PC-3 (cell line): ENCODE measurements around the gene ESR1. TPM values are rescaled to one million over a fixed set of nuclear protein-coding genes. Genes with fewer than 3 reads are reported as not detected.

Source experiments
- ATAC-seq: fragments of 200-7000 bp; cut with Tn5 transposase; 2 replicates; pipeline ENCODE4 v1.9.1; 2020; ENCODE audit warnings: mild to moderate bottlenecking, moderate library complexity
- BruUV-seq: library from RNA; stranded (reverse); fragments of 400-500 nt; replicated peaks from 2 replicates; lab custom pipeline; 2021; lab: Mats Ljungman, UMichigan
- CTCF ChIA-PET: fragments of 300-600 bp; sonication (Branson Sonifier 250); formaldehyde crosslinking; loops from one replicate; lab custom pipeline; 2022; ENCODE audit warnings: antibody characterized with exemption; lab: Charles Lee
- POLR2A ChIA-PET: fragments of 300-600 bp; sonication (Branson Sonifier 250); formaldehyde crosslinking; loops from one replicate; lab custom pipeline; 2022; ENCODE audit warnings: antibody characterized with exemption; ENCODE audit not compliant: unreplicated experiment; lab: Charles Lee
- DNase-seq: peaks from one replicate; pipeline ENCODE4 v3.0.0-alpha.2; 2015
- H2AFZ ChIP-seq: fragments of 300-600 bp; sonication (generic); 2 replicates; pipeline ENCODE4 v1.6.0; 2016; ENCODE audit warnings: antibody characterized with exemption, low read length
- H3F3A ChIP-seq: fragments of 300-600 bp; sonication (generic); one replicate; pipeline ENCODE4 v1.6.0; 2017; ENCODE audit warnings: antibody characterized with exemption, low read length, control low read depth, mild to moderate bottlenecking; ENCODE audit not compliant: unreplicated experiment
- H3K27ac ChIP-seq: fragments of 300-600 bp; sonication (generic); 2 replicates; pipeline ENCODE4 v1.5.1; 2016; ENCODE audit warnings: mild to moderate bottlenecking, low read length
- H3K27me3 ChIP-seq: fragments of 300-600 bp; sonication (generic); 2 replicates; pipeline ENCODE4 v1.6.1; 2016; ENCODE audit warnings: low read length, mixed read lengths
- H3K36me3 ChIP-seq: fragments of 300-600 bp; sonication (generic); 2 replicates; pipeline ENCODE4 v1.6.1; 2016; ENCODE audit warnings: low read depth, mixed run types, low read length, mixed read lengths
- H3K4me1 ChIP-seq: fragments of 300-600 bp; sonication (generic); 2 replicates; pipeline ENCODE4 v1.5.1; 2016; ENCODE audit warnings: low read length; ENCODE audit not compliant: insufficient read depth
- H3K4me2 ChIP-seq: fragments of 300-600 bp; sonication (generic); 2 replicates; pipeline ENCODE4 v1.6.0; 2016; ENCODE audit warnings: low read length
- H3K4me3 ChIP-seq: fragments of 300-600 bp; sonication (generic); 2 replicates; pipeline ENCODE4 v1.5.1; 2016; ENCODE audit warnings: mild to moderate bottlenecking, low read length, mixed read lengths
- H3K79me2 ChIP-seq: fragments of 300-600 bp; sonication (generic); 2 replicates; pipeline ENCODE4 v1.6.1; 2017; ENCODE audit warnings: low read length, mixed read lengths
- H3K9ac ChIP-seq: fragments of 300-600 bp; sonication (generic); 2 replicates; pipeline ENCODE4 v1.6.0; 2016; ENCODE audit warnings: mild to moderate bottlenecking, low read length
- H3K9me2 ChIP-seq: fragments of 300-600 bp; sonication (generic); replicated peaks from 2 replicates; pipeline ENCODE4 v1.6.1; 2016; ENCODE audit warnings: mixed run types, low read length, mixed read lengths
- H3K9me3 ChIP-seq: fragments of 300-600 bp; sonication (generic); 2 replicates; pipeline ENCODE4 v1.6.1; 2016; ENCODE audit warnings: low read length, mixed read lengths
- H4K20me1 ChIP-seq: fragments of 300-600 bp; sonication (generic); 2 replicates; pipeline ENCODE4 v1.6.1; 2016; ENCODE audit warnings: low read length, mixed read lengths
- EZH2 ChIP-seq: fragments of 300-600 bp; sonication (generic); IDR thresholded peaks from one replicate; pipeline ENCODE4 v1.6.1; 2017; ENCODE audit warnings: antibody characterized with exemption, mild to moderate bottlenecking, low read length; ENCODE audit not compliant: unreplicated experiment
- EZH2phosphoT487 ChIP-seq: fragments of 300-600 bp; sonication (generic); IDR thresholded peaks from 2 replicates; pipeline ENCODE4 v1.6.1; 2018; ENCODE audit warnings: mild to moderate bottlenecking, antibody characterized with exemption, low read length, borderline replicate concordance
- intact Hi-C: fragments of 100-400 bp; cut with micrococcal nuclease; formaldehyde crosslinking; loops from 2 replicates; pipeline ENCODE4 v1.9.0; 2023
- total RNA-seq: library from RNA; depleted of rRNA; stranded (reverse); fragments of >200 nt; gene quantifications from 2 replicates; pipeline ENCODE4 v1.2.3, GENCODE V29; 2014
- TF ChIP-seq, protein P1 (sequence below): fragments of 300-600 bp; sonication (generic); conservative IDR thresholded peaks from 2 replicates; pipeline ENCODE4 v1.5.1; 2017; ENCODE audit warnings: antibody characterized with exemption, low read depth, mild to moderate bottlenecking, low read length

The ESR1 gene
- total RNA-seq, 1 experiment from 2014 or later, result 5.9 TPM

DNA sequence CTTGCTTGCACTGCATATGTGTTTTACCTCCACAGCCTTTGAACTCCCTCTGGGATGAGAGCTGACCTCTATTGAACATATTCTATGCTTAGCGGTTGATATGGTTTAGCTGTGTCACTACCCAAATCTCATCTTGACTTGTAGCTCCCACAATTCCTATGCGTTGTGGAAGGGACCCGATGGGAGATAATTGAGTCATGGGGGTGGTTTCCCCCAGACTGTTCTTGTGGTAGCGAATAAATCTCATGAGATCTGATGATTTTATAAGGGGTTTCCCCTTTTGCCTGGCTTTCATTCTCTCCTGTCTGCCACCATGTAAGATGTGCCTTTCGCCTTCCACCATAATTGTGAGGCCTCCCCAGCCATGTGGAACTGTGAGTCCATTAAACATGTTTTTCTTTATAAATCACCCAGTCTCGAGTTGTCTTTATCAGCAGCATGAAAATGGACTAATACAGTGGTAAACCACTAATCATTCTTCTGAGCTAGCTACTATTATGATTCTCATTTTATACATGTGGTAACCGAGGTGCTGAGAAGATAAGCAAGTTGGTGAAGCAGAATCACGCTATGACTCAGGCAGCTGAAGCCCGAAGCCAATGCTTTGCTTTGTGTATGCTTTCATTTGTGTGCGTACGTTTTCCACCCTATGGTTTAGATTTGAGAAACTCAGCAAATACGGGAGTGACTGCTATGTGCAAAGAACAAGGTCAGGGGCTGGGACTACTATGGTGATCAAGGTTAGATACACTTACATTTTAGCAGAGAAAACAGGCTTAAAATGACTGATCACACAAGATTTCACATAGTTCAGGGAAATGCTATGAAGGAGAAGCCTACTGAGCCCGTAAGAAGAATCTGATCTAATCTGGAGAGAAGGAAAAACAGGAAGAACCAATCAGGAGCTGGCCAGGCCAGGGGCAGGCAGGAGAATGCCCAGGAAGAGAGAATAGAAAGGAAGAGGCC, 363.5 kb downstream of the ESR1 start:
- intact Hi-C loops, result no loop called here
- no peaks in the 10 kb centered on the region for H3K9me2 ChIP-seq
- H3K27ac ChIP-seq, result no peak overlapping the region
- peaks cover 16% of the 10 kb centered on the region for H3K4me1 ChIP-seq
- no peak overlapping the region for H3K4me3 ChIP-seq
- H3K36me3 ChIP-seq, result no peaks in the 10 kb centered on the region
- no peaks in the 10 kb centered on the region for H3K27me3 ChIP-seq
- no peak overlapping the region for H3K4me2 ChIP-seq
- no peaks in the 10 kb centered on the region for H3K79me2 ChIP-seq
- no peaks in the 10 kb centered on the region for H3K9me3 ChIP-seq
- ATAC-seq (no peak), DNase-seq (no peak)
- no peak overlapping the region for H3K9ac ChIP-seq
- no peaks in the 10 kb centered on the region for H4K20me1 ChIP-seq
- H3F3A ChIP-seq, result no peaks in the 10 kb centered on the region
- CTCF ChIA-PET, result no interaction called here
- TF ChIP-seq, protein P1, sequence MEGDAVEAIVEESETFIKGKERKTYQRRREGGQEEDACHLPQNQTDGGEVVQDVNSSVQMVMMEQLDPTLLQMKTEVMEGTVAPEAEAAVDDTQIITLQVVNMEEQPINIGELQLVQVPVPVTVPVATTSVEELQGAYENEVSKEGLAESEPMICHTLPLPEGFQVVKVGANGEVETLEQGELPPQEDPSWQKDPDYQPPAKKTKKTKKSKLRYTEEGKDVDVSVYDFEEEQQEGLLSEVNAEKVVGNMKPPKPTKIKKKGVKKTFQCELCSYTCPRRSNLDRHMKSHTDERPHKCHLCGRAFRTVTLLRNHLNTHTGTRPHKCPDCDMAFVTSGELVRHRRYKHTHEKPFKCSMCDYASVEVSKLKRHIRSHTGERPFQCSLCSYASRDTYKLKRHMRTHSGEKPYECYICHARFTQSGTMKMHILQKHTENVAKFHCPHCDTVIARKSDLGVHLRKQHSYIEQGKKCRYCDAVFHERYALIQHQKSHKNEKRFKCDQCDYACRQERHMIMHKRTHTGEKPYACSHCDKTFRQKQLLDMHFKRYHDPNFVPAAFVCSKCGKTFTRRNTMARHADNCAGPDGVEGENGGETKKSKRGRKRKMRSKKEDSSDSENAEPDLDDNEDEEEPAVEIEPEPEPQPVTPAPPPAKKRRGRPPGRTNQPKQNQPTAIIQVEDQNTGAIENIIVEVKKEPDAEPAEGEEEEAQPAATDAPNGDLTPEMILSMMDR, result no peak
- TF ChIP-seq EZH2phosphoT487, result no peak
- TF ChIP-seq EZH2, result no peak
- H2AFZ ChIP-seq, result no peak overlapping the region
- POLR2A ChIA-PET, result no interaction called here
- BruUV-seq, result no TSS peak

DNA sequence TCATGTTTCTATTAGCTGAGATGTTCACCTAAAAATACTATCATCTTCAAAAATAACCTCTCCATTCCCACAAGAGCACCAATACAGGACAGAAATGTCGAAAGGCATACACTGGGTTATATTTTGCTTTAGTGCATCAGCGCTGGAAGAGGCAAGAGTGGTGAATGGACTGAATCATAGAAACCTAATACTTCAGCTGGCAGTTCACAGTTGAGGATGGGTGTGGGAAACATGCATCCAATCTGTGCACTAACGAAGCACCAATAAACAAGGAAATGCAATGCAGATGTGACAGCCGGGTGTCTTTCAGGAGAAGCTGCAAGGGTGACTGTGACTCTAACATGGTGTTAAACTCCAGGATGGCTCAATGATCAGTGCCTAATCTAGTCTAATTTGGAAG, 365.8 kb downstream of the ESR1 start:
- no peak for DNase-seq
- H3K4me2 ChIP-seq, result peak overlapping the region; percentile 30
- H2AFZ ChIP-seq, result no peak overlapping the region
- peaks cover 16% of the 10 kb centered on the region for H3K4me1 ChIP-seq
- BruUV-seq, result no TSS peak
- H3K9ac ChIP-seq, result no peak overlapping the region
- H3K9me3 ChIP-seq, result no peaks in the 10 kb centered on the region
- no peak overlapping the region for H3K4me3 ChIP-seq
- H3K9me2 ChIP-seq, result no peaks in the 10 kb centered on the region
- H3K79me2 ChIP-seq, result no peaks in the 10 kb centered on the region
- ATAC-seq, result no peak
- H4K20me1 ChIP-seq, result no peaks in the 10 kb centered on the region
- intact Hi-C loops, result no loop called here
- CTCF ChIA-PET, result no interaction called here
- POLR2A ChIA-PET, result no interaction called here
- TF ChIP-seq, protein P1, result no peak
- TF ChIP-seq EZH2phosphoT487 (no peak), EZH2 (no peak)
- no peaks in the 10 kb centered on the region for H3K36me3 ChIP-seq
- H3F3A ChIP-seq, result no peaks in the 10 kb centered on the region
- no peak overlapping the region for H3K27ac ChIP-seq
- H3K27me3 ChIP-seq, result no peaks in the 10 kb centered on the region

DNA sequence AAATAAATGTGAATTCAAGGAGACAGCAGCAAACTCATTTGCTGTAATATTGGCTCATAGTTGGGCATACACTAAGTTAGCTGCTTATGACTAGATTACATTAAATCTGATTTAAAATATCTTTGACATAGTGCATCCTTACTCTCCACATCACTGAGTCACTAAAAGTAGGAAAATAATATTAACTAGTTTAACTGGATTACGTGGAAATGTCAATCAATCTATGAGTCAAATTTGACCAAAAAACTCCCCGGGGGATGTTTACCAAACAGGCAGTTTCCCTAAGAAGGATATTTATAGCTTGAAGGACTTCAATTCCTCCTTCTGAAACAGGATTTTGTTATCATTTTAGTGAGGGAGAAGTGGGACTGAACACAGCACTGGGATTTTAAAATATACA, 366.5 kb downstream of the ESR1 start:
- no peak overlapping the region for H3K4me3 ChIP-seq
- peak overlapping the region; percentile 64 for H3K27ac ChIP-seq
- H3F3A ChIP-seq, result no peaks in the 10 kb centered on the region
- BruUV-seq, result no TSS peak
- ChIA-PET CTCF (interaction anchor here (0.7 kb wide), 1 partner anchor 525 kb away, joined by 4 read pairs; no protein-coding TSS in a partner anchor), POLR2A (no interaction called here)
- no peak overlapping the region for H3K9ac ChIP-seq
- no peaks in the 10 kb centered on the region for H3K9me3 ChIP-seq
- DNase-seq (peak; percentile 87), ATAC-seq (peak; percentile 88)
- no peaks in the 10 kb centered on the region for H3K79me2 ChIP-seq
- no peak overlapping the region for H2AFZ ChIP-seq
- H3K4me2 ChIP-seq, result peak overlapping the region; percentile 44
- H3K9me2 ChIP-seq, result no peaks in the 10 kb centered on the region
- no peaks in the 10 kb centered on the region for H3K27me3 ChIP-seq
- H3K4me1 ChIP-seq, result peaks cover 16% of the 10 kb centered on the region
- intact Hi-C loops, result no loop called here
- H3K36me3 ChIP-seq, result no peaks in the 10 kb centered on the region
- no peak for TF ChIP-seq EZH2
- TF ChIP-seq, protein P1, result no peak
- TF ChIP-seq EZH2phosphoT487, result no peak
- H4K20me1 ChIP-seq, result no peaks in the 10 kb centered on the region
